HG02885 (cell line): ENCODE measurements around the gene BAAT.
"Not testable (repeated sequence)": the region's sequence is repeated elsewhere in the genome, so short reads cannot be mapped to it uniquely, and the experiment has no call there.

Experiments
- ATAC-seq: cut with Tn5 transposase; IDR thresholded peaks from one replicate; pipeline ENCODE4 v1.9.1; 2021; ENCODE audit warnings: mild to moderate bottlenecking; ENCODE audit not compliant: unreplicated experiment, poor library complexity

Gene BAAT

GRCh38 chr9:101366038-101366756 lies 18.6 kb downstream of the BAAT start:
- no peak for ATAC-seq

DNA sequence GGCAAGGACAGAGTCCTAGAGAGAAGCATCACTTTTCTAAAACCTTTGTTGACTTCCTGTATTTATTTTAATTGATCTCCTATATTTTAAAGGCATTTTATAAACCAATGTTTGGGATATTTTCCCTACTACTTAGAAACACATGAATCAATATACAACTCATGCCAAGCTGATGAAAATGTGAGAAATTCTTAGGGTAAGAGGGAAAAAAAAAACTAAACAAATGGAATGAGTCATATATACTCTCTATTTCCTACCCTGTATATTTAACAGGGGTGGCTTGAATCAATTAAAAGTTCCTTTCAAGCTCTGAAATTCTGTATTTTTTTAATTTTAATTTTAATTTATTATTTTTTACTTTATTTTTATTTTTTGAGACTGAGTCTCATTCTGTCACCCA lies 19.6 kb downstream of the BAAT start:
- no peak for ATAC-seq

- no peak for ATAC-seq
These were observed 22.4 kb downstream of the BAAT start for GRCh38 chr9:101362450-101362849.

DNA sequence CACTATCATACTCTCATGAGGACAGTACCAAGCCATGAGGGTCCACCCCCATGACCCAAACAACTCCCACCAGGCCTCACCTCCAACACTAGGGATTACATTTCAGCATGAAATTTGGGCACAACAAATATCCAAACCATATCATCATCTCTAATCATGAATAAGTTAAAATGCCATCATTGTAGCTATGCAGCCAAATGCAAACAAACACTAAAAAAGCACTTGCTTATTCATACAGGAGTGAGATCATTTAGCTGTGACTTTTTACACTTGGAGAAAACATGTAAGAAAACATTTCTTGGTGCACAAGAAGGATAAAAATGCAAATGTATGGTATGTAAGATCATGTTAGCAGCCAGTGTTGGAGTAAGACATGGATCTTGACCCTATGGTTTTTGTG lies 24.2 kb downstream of the BAAT start:
- ATAC-seq = no peak

DNA sequence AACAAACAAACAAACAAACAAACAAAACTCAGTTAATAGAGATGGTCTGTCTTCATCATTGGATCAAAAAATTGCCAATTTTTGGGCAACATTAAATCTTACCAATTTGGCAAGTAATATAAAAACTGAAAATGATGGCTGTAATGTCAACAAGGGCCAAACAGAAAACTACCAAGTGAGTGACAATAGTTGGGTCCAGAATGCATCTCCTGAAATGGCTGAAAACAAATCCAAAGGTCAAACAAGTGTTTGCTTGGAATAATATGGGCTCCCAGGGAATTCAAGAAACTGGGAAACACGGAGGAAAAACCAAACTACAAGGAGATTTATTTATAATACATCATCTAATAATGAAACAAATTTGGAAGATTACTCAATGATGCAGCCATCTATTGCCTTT lies 25.1 kb downstream of the BAAT start:
- ATAC-seq = no peak

DNA sequence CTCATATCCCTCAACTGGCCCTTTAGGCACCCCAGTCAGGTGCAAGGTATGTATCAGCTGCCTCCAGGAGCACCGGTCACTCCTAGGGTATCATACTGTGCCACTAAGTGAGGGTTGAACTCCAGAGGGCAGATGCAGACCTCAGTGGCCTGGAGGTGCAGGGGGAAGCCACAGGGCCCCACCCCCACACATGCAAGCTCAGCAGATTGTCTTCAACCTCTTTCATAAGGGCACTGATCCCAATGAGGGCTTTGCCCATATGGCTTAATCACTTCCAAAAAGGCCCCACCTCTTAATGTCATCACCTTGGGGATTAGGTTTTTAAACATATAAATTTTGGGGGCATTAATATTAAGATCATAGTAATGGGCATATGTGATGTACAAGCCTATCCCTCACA lies 28.2 kb downstream of the BAAT start:
- no peak for ATAC-seq

- no peak for ATAC-seq
These were observed 29.8 kb downstream of the BAAT start for GRCh38 chr9:101354765-101355708.

DNA sequence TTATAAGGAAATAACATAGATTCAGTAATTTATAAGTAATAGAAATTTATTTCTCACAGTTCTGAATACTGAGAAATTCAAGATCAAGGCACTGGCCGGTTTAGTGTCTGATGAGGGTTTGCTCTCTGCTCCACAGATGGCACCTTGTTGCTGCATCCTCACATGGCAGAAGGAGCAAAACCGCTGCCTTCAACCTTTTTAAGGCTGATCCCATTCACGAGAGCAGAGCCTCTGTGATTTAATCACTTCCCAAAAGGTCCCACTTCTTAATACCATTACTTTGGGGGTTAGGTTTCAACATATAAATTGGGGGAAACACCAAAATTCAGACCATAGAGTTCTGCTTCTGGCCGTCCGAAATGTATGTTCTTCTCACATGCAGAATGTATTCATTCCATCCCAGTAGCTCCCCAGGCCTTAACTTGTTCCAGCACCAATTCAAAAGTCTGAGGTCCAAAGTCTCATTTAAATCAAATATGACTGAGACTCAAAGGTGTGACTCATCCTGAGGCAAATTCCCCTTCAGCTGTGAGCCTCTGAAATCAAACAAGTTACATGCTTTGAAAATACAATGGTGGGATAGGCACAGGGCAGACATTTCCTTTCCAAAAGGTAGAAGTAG lies 30.6 kb downstream of the BAAT start:
- ATAC-seq = no peak

DNA sequence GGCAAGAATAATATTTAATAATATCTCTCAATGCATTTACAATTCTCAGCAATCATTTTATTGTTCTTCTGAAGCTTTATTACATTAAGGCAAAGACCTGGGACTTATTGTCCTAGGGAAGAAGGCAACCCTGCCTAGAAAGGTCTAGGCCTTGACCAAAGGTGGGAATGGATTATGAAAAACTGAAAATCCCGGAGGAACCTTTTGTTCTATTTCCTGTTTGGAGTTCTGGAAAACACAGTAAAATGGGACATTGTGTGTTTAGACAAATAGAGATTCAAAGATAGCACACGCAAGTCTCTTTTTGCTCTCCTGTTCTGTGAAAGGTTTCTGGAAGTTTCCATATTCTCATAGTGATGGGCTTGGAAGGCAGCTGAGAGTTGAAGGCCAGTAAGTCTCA lies 31.1 kb downstream of the BAAT start:
- ATAC-seq = no peak

DNA sequence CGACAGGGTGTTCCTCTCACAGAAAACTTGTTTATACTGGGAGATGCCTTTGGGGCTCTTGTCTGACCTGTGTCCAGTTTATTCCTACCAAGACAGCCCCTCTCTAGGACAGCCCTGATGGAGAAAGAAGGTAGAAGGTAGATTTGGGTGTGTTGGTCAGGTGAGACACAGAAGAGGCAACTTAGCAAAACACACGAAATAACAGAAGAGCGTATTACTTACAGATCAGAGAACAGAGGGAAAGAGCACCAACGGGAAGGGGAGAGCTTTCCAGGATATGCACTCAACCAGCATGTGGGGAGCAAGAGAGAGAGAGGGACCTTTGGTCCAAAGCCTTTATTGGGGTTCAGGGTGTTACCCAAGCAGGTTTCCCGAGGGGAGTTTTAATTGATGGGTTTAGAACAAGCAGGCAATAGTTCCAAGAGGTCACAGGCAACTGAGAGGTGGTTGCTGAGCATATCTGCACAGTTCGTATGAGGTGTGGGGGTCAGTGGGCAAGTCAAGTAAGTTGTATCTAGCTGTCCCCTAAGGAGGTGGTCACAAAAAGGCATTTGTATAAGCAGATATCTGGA lies 31.8 kb downstream of the BAAT start:
- ATAC-seq = no peak

DNA sequence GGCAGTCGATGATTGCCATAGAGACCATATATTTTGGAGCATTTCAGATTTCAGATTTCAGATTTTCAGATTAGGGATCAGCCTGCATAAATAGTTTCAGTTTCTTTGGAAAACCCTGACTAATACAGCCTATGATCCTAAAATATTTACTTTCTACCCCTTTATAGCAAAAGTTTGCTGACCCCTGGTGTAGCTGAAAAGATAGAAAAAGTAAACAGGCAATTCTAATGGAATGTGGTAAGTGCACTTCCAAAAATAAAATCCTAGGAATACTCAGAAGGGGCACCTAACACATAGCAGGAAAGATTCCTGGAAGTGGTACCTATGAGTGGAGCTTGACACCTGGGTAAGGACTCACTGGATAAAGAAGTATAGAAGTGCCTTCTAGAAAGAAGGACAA lies 34.5 kb downstream of the BAAT start:
- ATAC-seq = no peak

GRCh38 chr9:101342595-101342994 lies 42.2 kb downstream of the BAAT start:
- no peak for ATAC-seq

- ATAC-seq = no peak
These were observed 42.8 kb downstream of the BAAT start for GRCh38 chr9:101341958-101342357.

GRCh38 chr9:101337237-101337636 lies 47.6 kb downstream of the BAAT start:
- ATAC-seq = no peak

DNA sequence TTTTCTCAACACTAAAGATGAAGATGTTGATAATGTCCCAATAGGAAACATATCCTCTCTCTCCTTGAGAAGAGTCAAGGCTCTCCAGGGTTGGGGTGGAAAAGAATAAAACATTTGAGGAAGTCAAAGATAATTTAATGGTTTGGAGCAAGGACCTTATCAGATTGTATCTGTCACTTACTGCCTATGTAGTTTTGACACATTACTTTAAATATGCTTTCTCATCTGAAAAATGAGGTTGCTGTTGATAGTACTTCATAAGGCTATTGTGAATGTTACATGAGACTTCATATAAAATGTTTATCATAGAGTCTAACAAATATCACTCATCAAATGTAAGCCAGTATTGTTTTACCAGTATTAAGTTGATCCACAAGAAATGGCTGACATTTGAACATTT lies 48.7 kb downstream of the BAAT start:
- ATAC-seq = no peak

DNA sequence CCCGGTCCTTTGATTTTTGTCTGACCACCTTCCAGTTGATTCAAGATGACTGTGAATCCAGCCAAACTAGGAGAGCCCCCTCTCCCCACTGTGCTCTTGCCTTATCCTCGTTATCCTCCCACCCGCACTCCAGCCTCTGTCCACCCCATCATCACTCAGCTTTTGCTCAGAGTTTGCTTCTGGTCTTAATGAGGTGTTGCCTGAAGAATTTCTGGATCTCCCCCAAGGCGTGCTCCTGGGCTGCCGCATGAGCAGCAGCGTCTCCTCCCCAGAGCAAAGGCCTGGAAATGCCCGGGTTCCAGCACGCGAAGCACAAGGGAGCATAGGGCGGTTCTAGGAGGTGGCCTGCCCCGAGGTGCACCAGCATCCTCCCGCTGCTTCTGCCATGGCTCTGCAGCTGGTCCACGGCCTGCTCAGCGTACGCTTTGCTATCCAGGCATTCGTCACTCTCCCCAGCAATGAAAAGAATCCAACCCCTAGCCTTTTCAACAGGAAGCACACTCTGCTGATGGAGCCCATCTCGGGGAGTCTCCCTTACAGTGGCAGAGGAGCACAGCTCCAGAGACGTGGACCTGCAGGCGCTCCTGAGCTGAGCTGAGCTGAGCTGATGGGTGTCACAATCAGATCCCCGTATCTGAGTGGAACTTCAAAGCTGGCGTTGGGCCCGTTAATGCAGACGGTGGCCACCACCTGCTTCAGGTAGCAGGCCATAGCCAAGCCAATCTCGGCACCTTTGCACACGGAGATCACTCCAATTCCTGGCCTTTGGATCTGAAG lies 50.7 kb downstream of the BAAT start:
- no peak for ATAC-seq

DNA sequence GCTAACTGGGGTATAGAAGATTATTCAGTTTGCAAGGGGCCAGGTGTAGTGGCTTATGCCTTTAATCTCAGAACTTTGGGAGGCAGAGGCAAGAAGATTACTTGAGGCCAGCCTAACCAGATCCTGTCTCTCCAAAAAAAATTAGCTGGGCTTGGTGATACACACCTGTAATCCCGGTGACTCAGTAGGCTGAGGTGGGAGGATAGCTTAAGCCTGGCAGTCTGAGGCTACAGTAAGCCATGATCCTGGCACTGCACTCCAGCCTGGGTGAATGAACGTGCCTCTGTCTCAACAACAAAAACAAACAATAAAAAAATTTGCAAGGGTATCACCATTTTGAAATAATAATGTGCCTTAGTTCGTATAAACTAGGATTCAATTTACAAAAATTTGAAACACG lies 51.3 kb downstream of the BAAT start:
- ATAC-seq = no peak

DNA sequence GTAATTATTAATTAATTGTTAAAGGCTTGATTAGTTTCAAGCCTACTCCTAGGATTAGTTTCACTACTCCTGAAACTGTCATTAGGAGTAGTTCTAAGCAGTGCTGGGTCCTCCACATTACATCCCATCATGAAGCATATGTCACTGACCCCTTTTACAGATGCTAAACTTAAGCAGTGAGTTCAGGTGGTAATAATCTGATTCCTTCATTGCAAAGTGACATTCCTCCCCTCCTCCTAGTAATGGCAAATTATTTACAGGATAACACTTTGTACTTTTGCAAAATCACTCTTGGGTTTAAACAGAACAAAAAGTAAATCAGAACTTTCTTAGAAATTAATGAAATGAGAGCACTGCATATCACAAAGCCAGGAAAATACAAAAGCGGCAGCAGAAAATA lies 52.4 kb downstream of the BAAT start:
- ATAC-seq = no peak

GRCh38 chr9:101327422-101327909 lies 57.3 kb downstream of the BAAT start:
- ATAC-seq = not testable (repeated sequence)

DNA sequence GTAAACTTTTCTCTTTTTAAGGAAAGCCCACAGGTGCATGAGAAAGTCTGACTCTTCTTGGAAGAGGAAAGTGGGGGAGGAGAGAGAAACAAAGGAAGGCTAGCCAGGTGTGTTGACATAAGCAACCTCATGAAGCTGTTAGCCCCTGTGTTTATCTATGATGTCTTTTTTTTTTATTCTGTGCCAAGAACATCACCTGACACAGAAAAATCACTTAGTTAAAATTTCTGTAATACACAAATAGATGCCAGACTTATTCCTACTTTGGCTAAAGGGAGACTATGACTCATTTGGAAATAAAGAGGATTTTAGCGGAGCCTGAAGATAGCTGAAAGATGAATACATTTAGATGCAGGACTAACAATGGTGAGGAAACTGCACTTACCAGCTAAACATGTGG lies 58.3 kb downstream of the BAAT start:
- ATAC-seq = no peak
